H9 (cell line): ENCODE data around the gene CSDE1. TPM values are rescaled to one million over a fixed set of nuclear protein-coding genes. Genes with fewer than 3 reads are reported as not detected.

Source experiments
- DNase-seq: peaks from one replicate; pipeline ENCODE4 v3.0.0-alpha.2; 2017
- H2AFZ ChIP-seq: one replicate; pipeline ENCODE4 v1.6.1; 2013; ENCODE audit warnings: mild to moderate bottlenecking, low read length, control low read depth, moderate library complexity
- H2AK5ac ChIP-seq: 2 replicates; pipeline ENCODE4 v1.6.1; 2013; ENCODE audit warnings: low read length, control low read depth, mixed read lengths; ENCODE audit not compliant: insufficient read length
- H2BK120ac ChIP-seq: one replicate; pipeline ENCODE4 v1.6.1; 2013; ENCODE audit warnings: low read depth, mild to moderate bottlenecking, low read length, control low read depth, inconsistent platforms; ENCODE audit not compliant: poor library complexity, severe bottlenecking
- H2BK12ac ChIP-seq: 2 replicates; pipeline ENCODE4 v1.6.1; 2013; ENCODE audit warnings: low read length, control low read depth, mixed read lengths, low read depth; ENCODE audit not compliant: insufficient read length
- H2BK15ac ChIP-seq: 2 replicates; pipeline ENCODE4 v1.6.1; 2013; ENCODE audit warnings: low read depth, low read length, control low read depth
- H2BK20ac ChIP-seq: one replicate; pipeline ENCODE4 v1.6.1; 2013; ENCODE audit warnings: low read depth, mild to moderate bottlenecking, low read length, control low read depth, inconsistent platforms; ENCODE audit not compliant: poor library complexity, severe bottlenecking
- H2BK5ac ChIP-seq: 2 replicates; pipeline ENCODE4 v1.6.1; 2013; ENCODE audit warnings: low read length, control low read depth, mixed read lengths; ENCODE audit not compliant: insufficient read length
- H3K14ac ChIP-seq: 2 replicates; pipeline ENCODE4 v1.6.1; 2013; ENCODE audit warnings: low read length, control low read depth; ENCODE audit not compliant: insufficient read depth
- H3K18ac ChIP-seq: 2 replicates; pipeline ENCODE4 v1.6.1; 2013; ENCODE audit warnings: low read depth, mild to moderate bottlenecking, mixed read lengths, low read length, control low read depth; ENCODE audit not compliant: insufficient read length
- H3K23ac ChIP-seq: 2 replicates; pipeline ENCODE4 v1.6.1; 2013; ENCODE audit warnings: low read length, control low read depth, mixed read lengths, low read depth; ENCODE audit not compliant: insufficient read length
- H3K23me2 ChIP-seq: 2 replicates; pipeline ENCODE4 v1.6.1; 2013; ENCODE audit warnings: low read depth, mild to moderate bottlenecking, mixed read lengths, low read length, control low read depth; ENCODE audit not compliant: insufficient read length, poor library complexity, severe bottlenecking
- H3K27ac ChIP-seq: 2 replicates; pipeline ENCODE4 v1.5.1; 2013; ENCODE audit warnings: low read length, control low read depth, mixed read lengths, low read depth; ENCODE audit not compliant: insufficient read length
- H3K27me3 ChIP-seq: 2 replicates; pipeline ENCODE4 v1.6.1; 2013; ENCODE audit warnings: low read length, control low read depth, inconsistent platforms; ENCODE audit not compliant: insufficient read depth
- H3K4ac ChIP-seq: 2 replicates; pipeline ENCODE4 v1.6.1; 2013; ENCODE audit warnings: low read depth, mild to moderate bottlenecking, control low read depth, inconsistent platforms, low read length, moderate library complexity
- H3K4me1 ChIP-seq: 2 replicates; pipeline ENCODE4 v1.6.1; 2013; ENCODE audit warnings: low read length, control low read depth, inconsistent platforms; ENCODE audit not compliant: insufficient read depth
- H3K4me2 ChIP-seq: 2 replicates; pipeline ENCODE4 v1.6.1; 2013; ENCODE audit warnings: low read length, control low read depth, mixed read lengths; ENCODE audit not compliant: insufficient read length, insufficient read depth
- H3K56ac ChIP-seq: 2 replicates; pipeline ENCODE4 v1.6.1; 2013; ENCODE audit warnings: low read depth, mild to moderate bottlenecking, mixed read lengths, low read length, control low read depth; ENCODE audit not compliant: insufficient read length
- H3K79me1 ChIP-seq: 2 replicates; pipeline ENCODE4 v1.6.1; 2013; ENCODE audit warnings: low read depth, mild to moderate bottlenecking, moderate library complexity, low read length, control low read depth, inconsistent platforms; ENCODE audit not compliant: insufficient read depth, poor library complexity, severe bottlenecking
- H3K79me2 ChIP-seq: 2 replicates; pipeline ENCODE4 v1.6.1; 2013; ENCODE audit warnings: low read length, control low read depth, inconsistent platforms; ENCODE audit not compliant: insufficient read depth
- H3K9ac ChIP-seq: 2 replicates; pipeline ENCODE4 v1.6.1; 2013; ENCODE audit warnings: low read length, control low read depth, mixed read lengths; ENCODE audit not compliant: insufficient read length; ENCODE audit errors: extremely low read depth
- H3K9me3 ChIP-seq: one replicate; pipeline ENCODE4 v1.6.1; 2013; ENCODE audit warnings: low read depth, low read length, inconsistent platforms; ENCODE audit not compliant: control insufficient read depth
- H3T11ph ChIP-seq: one replicate; pipeline ENCODE4 v1.6.1; 2013; ENCODE audit warnings: mild to moderate bottlenecking, low read length, control low read depth, inconsistent platforms
- H4K20me1 ChIP-seq: one replicate; pipeline ENCODE4 v1.6.1; 2013; ENCODE audit not compliant: control insufficient read depth, insufficient read length, insufficient read depth
- H4K5ac ChIP-seq: 2 replicates; pipeline ENCODE4 v1.6.1; 2013; ENCODE audit warnings: low read depth, mild to moderate bottlenecking, mixed read lengths, low read length, control low read depth; ENCODE audit not compliant: insufficient read length
- H4K8ac ChIP-seq: replicated peaks from 2 replicates; pipeline ENCODE4 v1.6.1; 2013; ENCODE audit warnings: low read length, control low read depth, mixed read lengths, low read depth; ENCODE audit not compliant: insufficient read length
- H4K91ac ChIP-seq: 2 replicates; pipeline ENCODE4 v1.6.1; 2013; ENCODE audit warnings: low read depth, mild to moderate bottlenecking, moderate library complexity, mixed read lengths, low read length, control low read depth; ENCODE audit not compliant: insufficient read length
- H3K27ac Mint-ChIP-seq, 3 experiments: 2 replicates in 2 of 3; 3 replicates in 1 of 3; pipeline ENCODE4 v1.8.0; 2020 to 2021; ENCODE audit warnings: mixed read lengths in 3 of 3, mild to moderate bottlenecking in 1 of 3, moderate library complexity in 1 of 3
- H3K27me3 Mint-ChIP-seq: 2 replicates; pipeline ENCODE4 v1.8.0; 2021; ENCODE audit warnings: low read depth, mild to moderate bottlenecking, moderate library complexity, mixed read lengths
- H3K36me3 Mint-ChIP-seq, 3 experiments: 2 replicates in 2 of 3; 3 replicates in 1 of 3; pipeline ENCODE4 v1.8.0; 2020 to 2021; ENCODE audit warnings: low read depth in 3 of 3, mixed read lengths in 3 of 3; ENCODE audit not compliant: insufficient read depth in 1 of 3
- H3K4me1 Mint-ChIP-seq, 2 experiments: 2 replicates each; pipeline ENCODE4 v1.8.0; 2020; ENCODE audit warnings: mixed read lengths in 2 of 2
- H3K4me3 Mint-ChIP-seq, 2 experiments: 2 replicates in 1 of 2; 3 replicates in 1 of 2; pipeline ENCODE4 v1.8.0; 2020 to 2021; ENCODE audit warnings: mild to moderate bottlenecking in 2 of 2, mixed read lengths in 2 of 2, moderate library complexity in 1 of 2
- H3K9me3 Mint-ChIP-seq, 2 experiments: 2 replicates in 1 of 2; 3 replicates in 1 of 2; pipeline ENCODE4 v1.8.0; 2020; ENCODE audit warnings: mild to moderate bottlenecking in 2 of 2, mixed read lengths in 2 of 2, moderate library complexity in 1 of 2
- WGBS: extraction: QIAGEN DNeasy Blood & Tissue Kit; methylation state at CpG from one replicate; pipeline ENCODE4 v1.1.7; 2013; ENCODE audit warnings: missing lambda C conversion rate, low lambda C conversion rate, mixed read lengths; ENCODE audit not compliant: insufficient read length; ENCODE audit errors: extremely low coverage; 5-methylcytosine and 5-hydroxymethylcytosine counted together
- total RNA-seq: library from RNA; stranded (reverse); gene quantifications from 2 replicates; pipeline ENCODE4 v1.2.1, GENCODE V29; 2021
- TF ChIP-seq, protein P1 (sequence below): fragments of 200-600 bp; sonication (generic); conservative IDR thresholded peaks from 3 replicates; pipeline ENCODE4 v1.8.0; 2021; ENCODE audit warnings: antibody characterized with exemption, mild to moderate bottlenecking

The CSDE1 gene
- total RNA-seq, 1 experiment from 2014 or later = 645 TPM

DNA sequence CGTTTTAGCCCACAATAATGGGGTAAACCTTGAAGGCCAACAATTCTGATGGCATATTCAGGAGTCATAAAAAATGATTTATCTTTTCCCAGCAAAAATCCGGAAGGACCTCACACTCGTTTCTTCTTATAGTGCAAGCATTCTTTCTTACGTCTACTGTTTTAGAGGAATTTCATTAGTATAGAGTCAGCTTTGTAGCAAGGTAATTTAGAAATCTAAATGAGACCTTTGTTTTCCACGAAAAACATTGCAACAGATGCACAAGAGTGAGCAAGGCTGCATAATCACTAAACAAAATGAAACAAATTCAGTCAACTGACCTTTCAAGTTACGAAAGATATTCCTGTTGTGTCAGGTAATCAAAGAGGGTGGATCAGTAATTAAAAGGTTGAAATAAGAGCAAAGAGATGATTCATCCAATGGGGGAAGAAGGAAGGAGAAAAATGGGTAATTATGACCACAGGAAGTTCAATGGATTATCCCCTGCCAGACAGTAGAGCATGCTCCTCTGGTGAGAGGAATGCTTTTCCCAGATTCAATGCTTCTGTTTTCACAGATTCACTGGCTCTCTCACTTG lies 560 bp upstream of the CSDE1 start:
- Histone ChIP-seq H2BK5ac (no peak overlapping the region), H3K18ac (no peak overlapping the region), H3K23ac (no peak overlapping the region), H3K9ac (peak overlapping the region; percentile 13), H3K4me2 (peak overlapping the region; percentile 12), H3K14ac (no peak overlapping the region), H2BK20ac (no peak overlapping the region), H3K79me1 (no peaks in the 10 kb centered on the region), H2AK5ac (no peak overlapping the region), H4K91ac (no peak overlapping the region), H3K23me2 (peaks cover 3% of the 10 kb centered on the region), H2BK120ac (no peak overlapping the region), H3K79me2 (peaks cover 36% of the 10 kb centered on the region), H2BK12ac (no peak overlapping the region), H4K20me1 (no peaks in the 10 kb centered on the region), H2BK15ac (no peak overlapping the region), H3K27ac (peak overlapping the region; percentile 4), H3K9me3 (no peaks in the 10 kb centered on the region), H3K4me1 (peaks cover 9% of the 10 kb centered on the region; the same call in 1 of the 2 replicates), H2AFZ (peak overlapping the region; percentile 26), H3T11ph (no peak overlapping the region), H3K4ac (no peak overlapping the region), H3K27me3 (no peaks in the 10 kb centered on the region), H4K8ac (no peak overlapping the region), H3K56ac (no peak overlapping the region), H4K5ac (no peak overlapping the region)
- Mint-ChIP-seq H3K36me3 (peaks cover 12 to 33% (median 26%) of the 10 kb centered on the region in 3 experiments), H3K4me3 (peak overlapping the region; percentile 100), H3K27ac (peak overlapping the region; percentile 100), H3K27me3 (peaks cover 1% of the 10 kb centered on the region; the same call in 1 of the 2 replicates), H3K4me1 (peaks cover 32 to 42% of the 10 kb centered on the region in 2 experiments), H3K9me3 (peaks cover 0 to 1% of the 10 kb centered on the region in 2 experiments; a peak in 3 of 5 replicates)
- TF ChIP-seq, protein P1, sequence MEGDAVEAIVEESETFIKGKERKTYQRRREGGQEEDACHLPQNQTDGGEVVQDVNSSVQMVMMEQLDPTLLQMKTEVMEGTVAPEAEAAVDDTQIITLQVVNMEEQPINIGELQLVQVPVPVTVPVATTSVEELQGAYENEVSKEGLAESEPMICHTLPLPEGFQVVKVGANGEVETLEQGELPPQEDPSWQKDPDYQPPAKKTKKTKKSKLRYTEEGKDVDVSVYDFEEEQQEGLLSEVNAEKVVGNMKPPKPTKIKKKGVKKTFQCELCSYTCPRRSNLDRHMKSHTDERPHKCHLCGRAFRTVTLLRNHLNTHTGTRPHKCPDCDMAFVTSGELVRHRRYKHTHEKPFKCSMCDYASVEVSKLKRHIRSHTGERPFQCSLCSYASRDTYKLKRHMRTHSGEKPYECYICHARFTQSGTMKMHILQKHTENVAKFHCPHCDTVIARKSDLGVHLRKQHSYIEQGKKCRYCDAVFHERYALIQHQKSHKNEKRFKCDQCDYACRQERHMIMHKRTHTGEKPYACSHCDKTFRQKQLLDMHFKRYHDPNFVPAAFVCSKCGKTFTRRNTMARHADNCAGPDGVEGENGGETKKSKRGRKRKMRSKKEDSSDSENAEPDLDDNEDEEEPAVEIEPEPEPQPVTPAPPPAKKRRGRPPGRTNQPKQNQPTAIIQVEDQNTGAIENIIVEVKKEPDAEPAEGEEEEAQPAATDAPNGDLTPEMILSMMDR = peak; percentile 7; the same call in 1 of the 3 replicates
- no peak for DNase-seq
- no CpG with 5 or more reads among the region's 6 CpGs for WGBS
